HG03060 (cell line): ENCODE results near the gene SHISAL2A.
"Not testable (repeated sequence)": the region's sequence is repeated elsewhere in the genome, so short reads cannot be mapped to it uniquely, and the experiment has no call there.

Experiments
- ATAC-seq: cut with Tn5 transposase; IDR thresholded peaks from one replicate; pipeline ENCODE4 v1.9.1; 2021; ENCODE audit warnings: low read depth, moderate number of reproducible peaks; ENCODE audit not compliant: unreplicated experiment

SHISAL2A gene

DNA sequence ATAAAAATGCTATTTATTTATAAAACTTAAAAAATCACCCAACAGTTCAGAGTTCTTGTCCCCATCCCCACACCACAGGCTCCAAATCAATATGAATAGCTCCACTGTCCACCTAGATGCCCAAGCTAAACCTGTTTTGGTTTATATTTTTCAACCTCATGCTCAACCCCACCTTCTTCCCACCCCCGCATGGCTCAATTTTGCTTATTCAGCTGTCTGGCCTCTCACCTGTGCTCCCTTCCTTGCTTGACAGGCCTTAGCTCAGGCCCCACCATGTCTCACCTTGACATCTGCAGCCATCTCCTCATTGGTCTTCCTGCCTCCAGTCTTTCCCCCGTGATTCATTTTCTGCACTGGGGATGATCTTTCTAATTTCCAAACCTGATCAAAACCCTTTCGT, 47.4 kb downstream of the SHISAL2A start:
- no peak for ATAC-seq

DNA sequence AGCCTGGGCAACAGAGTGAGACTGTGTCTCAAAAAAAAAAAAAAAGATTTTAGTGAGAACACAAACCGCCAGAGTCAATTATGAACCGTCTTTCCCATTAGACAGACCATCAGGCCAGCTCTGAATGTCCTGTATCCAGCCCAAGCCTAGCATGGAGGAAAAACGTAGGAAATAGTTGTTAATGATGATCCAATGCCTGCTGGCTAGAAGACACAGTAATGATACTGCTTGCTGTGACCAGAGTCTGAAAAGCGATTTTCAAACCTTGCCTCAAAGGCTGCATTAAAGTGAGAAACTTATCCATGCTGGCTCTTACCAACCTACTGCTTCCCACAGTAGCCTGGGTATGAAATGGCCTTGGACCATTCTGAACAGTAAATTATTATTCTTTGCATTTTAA, 48.2 kb downstream of the SHISAL2A start:
- no peak for ATAC-seq

- ATAC-seq, result no peak
Measured at GRCh38 chr1:52683367-52683940, 50.5 kb downstream of the SHISAL2A start.

GRCh38 chr1:52684545-52684944, 51.6 kb downstream of the SHISAL2A start:
- ATAC-seq, result no peak

DNA sequence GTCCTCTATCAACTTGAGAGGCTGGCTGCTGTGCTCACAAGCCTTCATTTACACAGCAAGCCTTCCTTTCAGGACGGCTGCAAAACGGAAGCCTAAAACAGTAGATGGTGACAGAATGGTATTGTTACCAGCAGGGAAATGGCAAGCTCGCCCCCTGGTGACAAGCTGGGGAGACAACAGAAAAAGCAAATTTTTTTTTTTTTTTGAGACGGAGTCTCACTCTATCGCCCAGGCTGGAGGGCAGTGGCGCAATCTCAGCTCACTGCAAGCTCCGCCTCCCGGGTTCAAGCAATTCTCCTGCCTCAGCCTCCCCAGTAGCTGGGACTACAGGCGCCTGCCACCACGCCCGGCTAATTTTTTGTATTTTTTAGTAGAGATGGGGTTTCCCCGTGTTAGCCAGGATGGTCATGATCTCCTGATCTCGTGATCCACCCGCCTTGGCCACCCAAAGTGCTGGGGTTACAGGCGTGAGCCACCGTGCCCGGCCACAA, 53.3 kb downstream of the SHISAL2A start:
- not testable (repeated sequence) for ATAC-seq

GRCh38 chr1:52686830-52687229, 53.9 kb downstream of the SHISAL2A start:
- ATAC-seq, result no peak

- no peak for ATAC-seq
Measured at GRCh38 chr1:52691821-52692220, 58.9 kb downstream of the SHISAL2A start.

- no peak for ATAC-seq
Measured at GRCh38 chr1:52692697-52693096, 59.7 kb downstream of the SHISAL2A start.

- ATAC-seq, result not testable (repeated sequence)
Measured at GRCh38 chr1:52693351-52693750, 60.4 kb downstream of the SHISAL2A start.

DNA sequence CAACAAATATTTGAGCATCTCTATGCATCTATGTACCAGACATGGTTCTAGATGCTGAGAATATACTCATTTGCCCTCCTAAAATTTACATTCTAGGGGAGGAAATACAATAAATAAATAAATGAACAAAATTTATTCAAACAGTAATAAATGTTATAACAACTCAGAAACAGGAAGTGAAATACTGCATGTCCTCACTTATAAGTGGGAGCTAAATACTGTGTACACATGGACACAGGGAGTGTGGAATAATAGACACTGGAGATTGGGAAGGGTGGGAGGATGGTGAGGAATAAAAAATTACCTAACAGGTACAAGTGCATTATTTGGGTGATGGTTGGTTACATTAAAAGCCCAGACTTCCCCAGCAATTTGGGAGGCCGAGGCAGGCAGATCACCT, 60.9 kb downstream of the SHISAL2A start:
- no peak for ATAC-seq

- ATAC-seq, result no peak
Measured at GRCh38 chr1:52695627-52696026, 62.7 kb downstream of the SHISAL2A start.

DNA sequence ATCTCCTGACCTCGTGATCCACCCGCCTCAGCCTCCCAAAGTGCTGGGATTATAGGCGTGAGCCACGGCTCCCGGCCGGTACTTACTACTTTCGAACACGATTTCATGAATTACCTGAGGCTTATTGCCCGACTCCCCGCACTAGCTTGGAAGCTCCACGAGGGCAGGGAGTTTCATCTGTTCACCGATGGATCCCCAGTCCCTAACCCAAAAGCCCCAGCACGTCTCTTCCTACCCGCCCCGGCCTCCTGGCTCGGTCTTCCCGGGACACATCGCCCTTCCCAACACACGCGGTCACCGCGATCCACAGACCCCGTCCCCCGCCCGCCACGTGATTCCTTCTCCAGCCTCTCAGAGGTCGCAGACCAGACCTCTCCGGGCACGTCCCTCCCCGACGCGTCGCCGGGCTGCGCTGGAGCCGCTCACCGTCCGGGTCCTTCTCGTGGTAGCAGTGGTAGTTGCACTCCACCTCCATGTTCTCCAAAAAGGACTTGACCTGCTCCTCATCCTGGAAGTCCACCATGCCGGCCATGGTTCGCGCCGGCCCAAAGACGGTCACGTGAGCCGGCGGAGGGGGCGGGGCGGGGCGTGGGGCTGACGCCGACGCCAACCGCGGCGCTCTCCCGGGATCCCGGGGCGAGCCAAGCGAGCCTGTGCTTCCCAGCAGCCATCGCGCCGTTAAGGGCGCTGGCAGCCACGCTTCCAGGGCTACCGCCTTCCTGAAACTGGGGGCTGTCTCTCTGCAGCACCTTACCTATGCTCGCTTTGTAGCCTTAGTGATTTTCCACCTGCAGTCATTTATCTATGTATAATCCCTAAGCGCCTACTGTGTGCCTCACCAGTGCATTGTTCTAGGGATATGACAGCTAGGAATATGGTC, 65.1 kb downstream of the SHISAL2A start, which contains the start of gene COA7:
Gene COA7 (minus strand): TSS at position 553 of the 880 bp plus-strand sequence. CDS start 21 bp downstream, at position 532.
- ATAC-seq, result no peak

DNA sequence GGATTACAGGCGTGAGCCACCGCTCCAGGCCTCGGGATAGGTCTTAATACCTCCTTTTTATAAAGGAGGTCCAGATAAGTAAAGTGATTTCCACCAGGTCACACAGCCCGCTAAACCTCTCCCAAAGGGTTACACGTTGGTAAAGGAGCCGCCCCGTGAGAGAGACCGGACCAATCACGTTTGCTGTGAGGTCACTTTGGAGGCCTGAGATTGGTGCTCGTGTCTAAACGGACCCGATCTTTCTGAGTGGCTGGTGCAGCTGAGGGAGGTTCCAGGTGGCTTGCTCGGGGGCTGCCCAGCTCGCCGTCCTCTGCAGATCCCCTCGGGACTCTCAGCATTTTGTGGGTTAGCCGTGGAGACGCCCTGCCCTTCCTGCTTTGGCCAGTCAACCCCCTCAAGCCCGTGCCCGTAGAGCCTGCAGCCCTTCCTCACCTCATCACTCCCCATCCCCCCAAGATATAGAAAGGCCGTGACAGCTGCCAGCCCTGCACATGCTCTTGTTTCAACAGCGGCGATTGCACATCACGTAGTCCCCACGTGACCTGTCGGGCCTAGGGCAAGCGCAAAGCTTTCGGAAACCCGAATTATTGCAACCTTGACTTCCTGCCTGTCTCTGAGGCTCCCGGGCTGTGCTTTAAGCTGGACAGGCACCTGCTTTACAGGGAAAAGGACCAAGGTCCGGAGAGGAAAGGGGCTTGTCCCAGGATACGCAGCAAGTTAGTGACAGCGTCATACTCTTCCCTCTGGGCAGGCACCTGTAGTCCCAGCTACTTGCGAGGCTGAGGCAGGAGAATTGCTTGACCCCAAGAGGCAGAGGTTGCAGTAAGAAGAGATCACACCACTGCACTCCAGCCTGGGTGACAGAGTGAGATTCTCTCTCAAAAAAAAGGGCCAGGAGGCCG, 70.2 kb downstream of the SHISAL2A start:
- ATAC-seq, result peak; percentile 88

GRCh38 chr1:52706136-52706670, 73.2 kb downstream of the SHISAL2A start:
- ATAC-seq, result no peak
